Measurements from ENCODE around the gene LSM10.

Gene LSM10

DNA sequence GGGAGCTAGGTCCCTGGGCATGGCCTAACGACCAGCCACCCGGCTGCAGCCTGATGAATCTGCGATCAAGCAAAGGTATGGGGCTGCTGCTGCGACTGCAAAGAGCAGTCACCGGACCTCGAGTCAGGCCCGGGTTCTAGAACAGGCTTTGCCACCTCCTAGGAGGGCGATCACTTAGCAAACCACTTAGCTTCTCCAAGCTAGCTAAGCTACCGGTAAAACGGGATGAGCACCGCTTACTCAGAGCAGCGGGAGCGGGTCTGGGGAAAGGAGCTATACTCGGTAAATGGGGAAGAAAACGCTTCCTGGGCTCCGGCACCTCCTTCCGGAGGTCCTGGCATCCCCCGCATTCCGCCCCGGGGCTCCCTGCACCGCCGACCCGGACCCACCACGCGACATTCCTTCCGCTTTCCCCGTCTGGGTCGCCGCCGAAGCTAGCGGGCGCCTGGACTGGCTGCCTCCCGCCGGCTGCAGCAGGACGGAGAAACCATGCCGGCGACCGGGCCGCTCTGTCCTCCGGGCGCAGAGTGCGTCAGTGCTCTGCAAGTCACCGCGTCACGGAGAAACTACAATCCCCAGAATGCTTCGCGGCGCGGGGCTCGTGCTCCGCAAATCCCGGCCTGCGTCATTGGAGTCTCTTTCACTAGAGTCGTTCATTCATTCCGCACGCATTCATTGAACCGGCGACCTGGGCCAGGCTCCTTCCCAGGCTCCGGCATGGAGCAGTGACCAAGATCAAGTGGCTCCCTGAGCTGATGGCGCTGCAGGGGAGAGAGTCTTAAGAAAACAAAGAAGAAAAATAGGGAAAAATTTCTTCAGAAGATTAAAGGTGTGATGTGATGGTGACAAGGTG lies at the start of gene LSM10:
TSS of gene LSM10 (minus strand) at position 531 of the 853 bp plus-strand sequence. CDS start 3,779 bp downstream, outside the sequence.
- ATAC-seq (peak; percentile 87), DNase-seq (ENCODE audit: low spot score in 2 of 2) (peak; percentile 79 to 92)
- Mint-ChIP-seq H3K4me3 (peak within 1 kb of the TSS; percentile 98), H3K4me1 (peaks cover 41% of the 10 kb centered on the region), H3K36me3 (peaks cover 42% of the 10 kb centered on the region), H3K27ac (peak within 1 kb of the TSS; percentile 98), H3K9me3 (no peaks in the 10 kb centered on the region)

DNA sequence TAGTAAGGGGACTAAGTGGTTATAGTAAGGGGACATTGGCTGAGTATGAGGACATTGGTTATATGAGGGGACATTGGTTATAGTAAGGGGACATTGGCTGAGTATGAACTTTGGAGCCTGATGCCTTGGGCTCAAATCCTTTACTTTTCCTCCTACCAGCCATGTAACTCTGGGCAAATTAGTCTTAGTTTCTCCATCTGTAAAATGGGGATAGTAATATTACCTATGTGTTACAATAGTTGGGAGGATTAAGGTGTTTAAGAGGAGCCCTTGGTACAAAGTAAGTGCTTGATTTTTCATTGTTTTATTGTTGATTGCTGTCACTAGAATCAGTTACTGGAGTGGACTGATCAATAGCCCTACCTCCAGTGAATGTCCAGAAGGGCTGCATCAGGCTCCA lies 49.7 kb upstream of the LSM10 start:
- DNase-seq (ENCODE audit: low spot score in 2 of 2) (no peak), ATAC-seq (no peak)
- Mint-ChIP-seq H3K4me1 (peaks cover 18% of the 10 kb centered on the region), H3K4me3 (no peak overlapping the region), H3K9me3 (no peaks in the 10 kb centered on the region), H3K36me3 (peaks cover 10% of the 10 kb centered on the region), H3K27ac (no peak overlapping the region)

DNA sequence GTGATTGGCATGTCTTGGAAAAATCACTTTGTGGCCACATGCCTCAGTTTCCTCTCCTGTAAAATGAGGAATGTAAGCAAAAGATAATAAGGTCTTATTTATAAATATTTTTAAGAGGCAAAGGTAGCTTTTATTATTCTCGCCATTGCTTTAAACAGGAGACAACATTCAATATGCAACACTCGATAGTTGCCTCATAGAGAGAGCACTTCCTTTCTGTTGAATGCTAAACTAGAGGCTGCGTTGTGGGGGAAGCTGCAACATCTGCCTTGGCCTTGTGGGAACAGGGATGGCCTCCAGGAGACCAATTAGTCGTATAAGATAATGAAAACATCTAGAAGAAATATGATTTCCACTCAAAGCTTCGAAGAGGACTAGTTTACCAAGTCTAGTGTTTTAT lies 49.0 kb upstream of the LSM10 start:
- H3K9me3 Mint-ChIP-seq = no peaks in the 10 kb centered on the region
- peaks cover 10% of the 10 kb centered on the region for H3K36me3 Mint-ChIP-seq
- no peak overlapping the region for H3K4me3 Mint-ChIP-seq
- peaks cover 14% of the 10 kb centered on the region for H3K4me1 Mint-ChIP-seq
- ATAC-seq = no peak
- H3K27ac Mint-ChIP-seq = no peak overlapping the region
- no peak for DNase-seq (ENCODE audit: low spot score in 2 of 2)

GRCh38 chr1:36446271-36446670 lies 48.6 kb upstream of the LSM10 start:
- H3K27ac Mint-ChIP-seq = no peak overlapping the region
- ATAC-seq = no peak

GRCh38 chr1:36443297-36443696 lies 45.6 kb upstream of the LSM10 start:
- no peaks in the 10 kb centered on the region for H3K9me3 Mint-ChIP-seq
- no peaks in the 10 kb centered on the region for H3K36me3 Mint-ChIP-seq
- no peaks in the 10 kb centered on the region for H3K4me1 Mint-ChIP-seq
- ATAC-seq = no peak
- no peak for DNase-seq (ENCODE audit: low spot score in 2 of 2)
- H3K27ac Mint-ChIP-seq = no peak overlapping the region
- H3K4me3 Mint-ChIP-seq = no peak overlapping the region

More at GRCh38 chr1:36446271-36446670, 48.6 kb upstream of the LSM10 start:
- no peak overlapping the region for H3K4me3 Mint-ChIP-seq
- peaks cover 9% of the 10 kb centered on the region for H3K4me1 Mint-ChIP-seq
- DNase-seq (ENCODE audit: low spot score in 2 of 2) = no peak
- H3K36me3 Mint-ChIP-seq = peaks cover 10% of the 10 kb centered on the region
- no peaks in the 10 kb centered on the region for H3K9me3 Mint-ChIP-seq

DNA sequence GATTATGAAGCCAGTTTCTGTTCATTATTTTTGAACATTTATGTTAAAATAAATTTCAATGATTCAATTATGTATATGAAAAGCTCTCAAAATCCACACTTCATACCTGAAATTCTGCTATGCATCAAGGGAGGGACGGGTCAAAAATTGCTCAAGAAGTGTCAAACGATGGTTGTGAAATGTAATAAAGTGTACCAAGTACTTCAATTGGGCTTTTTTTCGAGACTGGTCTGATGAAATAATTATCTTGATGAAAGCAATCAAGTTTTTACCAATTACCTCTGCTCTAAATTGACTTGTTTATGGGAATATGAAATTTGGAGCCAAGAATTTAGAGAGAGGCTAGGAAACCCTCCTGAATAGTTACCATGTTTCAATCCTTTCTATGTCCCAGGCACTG lies 44.6 kb upstream of the LSM10 start:
- no peak for DNase-seq (ENCODE audit: low spot score in 2 of 2)
- Mint-ChIP-seq H3K36me3 (no peaks in the 10 kb centered on the region), H3K27ac (no peak overlapping the region), H3K4me1 (no peaks in the 10 kb centered on the region), H3K4me3 (no peak overlapping the region), H3K9me3 (no peaks in the 10 kb centered on the region)
- no peak for ATAC-seq

GRCh38 chr1:36440646-36441045 lies 42.9 kb upstream of the LSM10 start:
- Mint-ChIP-seq H3K36me3 (no peaks in the 10 kb centered on the region), H3K4me3 (no peak overlapping the region), H3K9me3 (no peaks in the 10 kb centered on the region), H3K4me1 (no peaks in the 10 kb centered on the region), H3K27ac (no peak overlapping the region)
- no peak for ATAC-seq
- no peak for DNase-seq (ENCODE audit: low spot score in 2 of 2)

DNA sequence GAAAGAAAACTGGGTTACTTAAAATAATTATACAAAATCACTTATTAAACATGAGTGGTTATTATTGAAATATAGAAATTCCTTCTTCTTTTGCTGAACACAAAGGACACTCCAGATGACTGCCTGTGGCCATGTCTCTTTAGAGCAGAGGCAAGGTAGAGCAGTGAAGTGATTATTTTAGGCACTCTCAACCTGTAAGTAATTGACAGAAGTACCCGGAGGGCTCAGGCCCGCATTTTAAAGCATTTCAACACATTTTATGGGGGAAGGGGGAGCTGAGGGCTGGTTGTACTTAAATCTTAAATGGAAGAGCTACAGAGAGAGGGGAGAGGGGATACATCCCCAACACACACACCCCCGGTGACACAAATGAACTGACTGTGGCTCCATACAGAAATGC lies 42.3 kb upstream of the LSM10 start:
- ATAC-seq = no peak
- H3K4me3 Mint-ChIP-seq = no peak overlapping the region
- no peaks in the 10 kb centered on the region for H3K36me3 Mint-ChIP-seq
- no peaks in the 10 kb centered on the region for H3K4me1 Mint-ChIP-seq
- H3K9me3 Mint-ChIP-seq = no peaks in the 10 kb centered on the region
- H3K27ac Mint-ChIP-seq = no peak overlapping the region
- DNase-seq (ENCODE audit: low spot score in 2 of 2) = no peak

DNA sequence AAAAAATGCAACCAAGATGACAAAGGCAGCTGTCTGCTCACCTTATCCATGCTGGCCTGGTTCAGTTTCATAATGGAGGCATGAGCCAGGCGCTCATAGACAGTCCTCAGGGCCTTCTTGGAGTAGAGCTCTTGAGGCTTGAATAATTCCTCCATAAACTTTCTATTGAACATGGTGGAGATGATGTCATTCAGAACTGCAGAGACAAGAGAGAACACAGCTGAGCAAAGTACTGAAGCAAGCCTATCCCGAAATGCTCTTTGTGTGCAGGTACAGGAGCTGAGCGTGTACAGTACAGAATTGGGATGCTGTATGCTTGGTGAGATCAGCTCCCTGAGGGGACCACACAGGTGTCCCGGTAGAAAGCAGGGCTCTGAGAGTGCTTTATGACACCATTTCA lies 41.0 kb upstream of the LSM10 start:
- Mint-ChIP-seq H3K4me1 (no peaks in the 10 kb centered on the region), H3K36me3 (no peaks in the 10 kb centered on the region), H3K27ac (no peak overlapping the region), H3K9me3 (no peaks in the 10 kb centered on the region), H3K4me3 (no peak overlapping the region)
- ATAC-seq = no peak
- no peak for DNase-seq (ENCODE audit: low spot score in 2 of 2)

DNA sequence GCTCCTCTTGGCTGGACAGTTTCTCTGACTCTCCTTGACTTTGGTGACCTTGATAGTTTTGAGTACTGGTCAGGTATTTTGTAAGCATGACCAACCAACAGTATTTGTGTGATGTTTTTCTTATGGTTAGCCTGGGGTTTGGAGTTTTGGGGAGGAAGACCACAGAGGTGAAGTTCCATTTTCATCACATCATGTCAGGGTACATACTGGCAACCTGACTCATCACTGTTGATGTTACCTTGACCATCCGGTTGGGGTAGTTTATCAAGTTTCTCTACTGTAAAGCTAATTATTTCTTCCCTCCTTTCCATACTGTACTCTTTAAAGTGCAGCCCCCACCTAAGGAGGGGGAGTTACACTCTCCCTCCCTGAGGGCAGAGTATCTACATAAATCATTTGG lies 39.1 kb upstream of the LSM10 start:
- DNase-seq (ENCODE audit: low spot score in 2 of 2) (no peak), ATAC-seq (no peak)
- Mint-ChIP-seq H3K36me3 (no peaks in the 10 kb centered on the region), H3K9me3 (no peaks in the 10 kb centered on the region), H3K4me3 (no peak overlapping the region), H3K4me1 (no peaks in the 10 kb centered on the region), H3K27ac (no peak overlapping the region)

DNA sequence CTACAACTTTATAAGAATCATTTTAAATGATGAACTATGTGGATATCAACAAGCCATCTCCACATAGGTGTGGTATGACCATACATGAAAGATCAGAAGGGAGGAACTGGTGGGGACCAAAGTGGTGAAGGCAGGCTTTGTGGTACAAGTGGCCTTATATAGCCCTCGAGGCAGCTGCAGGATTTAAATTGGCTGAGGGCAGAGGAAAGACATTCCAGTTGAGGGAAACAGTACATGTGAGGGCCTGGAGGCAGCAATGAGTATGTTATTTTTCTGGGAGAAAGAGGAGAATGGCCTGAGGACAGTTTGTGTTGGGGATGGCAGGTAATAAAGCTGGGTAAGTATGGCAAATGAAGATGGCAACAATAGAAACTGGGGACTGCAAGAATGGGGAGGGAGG lies 35.4 kb upstream of the LSM10 start:
- no peak overlapping the region for H3K27ac Mint-ChIP-seq
- H3K36me3 Mint-ChIP-seq = no peaks in the 10 kb centered on the region
- H3K4me3 Mint-ChIP-seq = no peak overlapping the region
- no peaks in the 10 kb centered on the region for H3K4me1 Mint-ChIP-seq
- no peaks in the 10 kb centered on the region for H3K9me3 Mint-ChIP-seq
- DNase-seq (ENCODE audit: low spot score in 2 of 2) (no peak), ATAC-seq (no peak)

DNA sequence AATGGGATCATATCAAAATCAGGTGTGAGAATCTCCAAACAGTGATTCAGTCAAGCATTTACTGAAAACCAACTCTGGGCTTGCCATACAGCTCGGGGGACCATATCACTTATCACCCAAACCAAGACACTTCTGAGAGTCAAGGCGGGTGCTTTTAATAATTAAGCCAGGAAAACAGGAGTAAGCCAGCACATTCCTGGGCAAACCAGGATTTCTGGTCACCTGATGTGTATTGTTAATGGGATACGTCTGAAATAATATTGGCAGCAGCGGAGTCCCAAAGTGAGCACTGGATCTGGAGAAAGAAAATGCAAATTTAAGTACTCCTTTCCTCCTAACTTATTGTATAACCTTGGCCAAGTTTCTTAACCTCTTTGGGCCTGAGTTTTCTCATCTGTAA lies 34.9 kb upstream of the LSM10 start:
- Mint-ChIP-seq H3K4me3 (no peak overlapping the region), H3K9me3 (no peaks in the 10 kb centered on the region), H3K27ac (no peak overlapping the region), H3K36me3 (no peaks in the 10 kb centered on the region), H3K4me1 (no peaks in the 10 kb centered on the region)
- ATAC-seq (no peak), DNase-seq (ENCODE audit: low spot score in 2 of 2) (no peak)

DNA sequence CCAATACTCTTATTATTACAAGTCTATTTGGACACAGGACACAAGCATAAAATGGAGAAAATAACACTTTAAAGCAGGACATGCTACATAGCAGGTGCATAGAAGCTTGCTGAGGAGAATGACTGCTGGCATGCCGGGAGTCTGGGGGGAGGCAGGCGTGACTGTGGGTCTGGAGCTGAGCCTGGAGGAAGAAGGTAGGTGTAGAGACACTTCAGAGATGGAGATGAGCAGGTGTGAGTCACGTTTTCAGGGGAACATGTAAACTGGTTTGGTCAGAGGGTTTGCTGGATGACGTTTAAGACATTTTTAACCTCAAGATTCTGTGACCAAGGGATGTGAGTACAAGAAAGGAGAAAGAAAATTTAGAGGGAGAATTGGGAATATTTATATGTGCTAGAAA lies 28.1 kb upstream of the LSM10 start:
- DNase-seq (ENCODE audit: low spot score in 2 of 2) (no peak), ATAC-seq (peak; percentile 82)
- Mint-ChIP-seq H3K4me3 (no peak overlapping the region), H3K36me3 (no peaks in the 10 kb centered on the region), H3K4me1 (peaks cover 19% of the 10 kb centered on the region), H3K9me3 (no peaks in the 10 kb centered on the region), H3K27ac (no peak overlapping the region)

DNA sequence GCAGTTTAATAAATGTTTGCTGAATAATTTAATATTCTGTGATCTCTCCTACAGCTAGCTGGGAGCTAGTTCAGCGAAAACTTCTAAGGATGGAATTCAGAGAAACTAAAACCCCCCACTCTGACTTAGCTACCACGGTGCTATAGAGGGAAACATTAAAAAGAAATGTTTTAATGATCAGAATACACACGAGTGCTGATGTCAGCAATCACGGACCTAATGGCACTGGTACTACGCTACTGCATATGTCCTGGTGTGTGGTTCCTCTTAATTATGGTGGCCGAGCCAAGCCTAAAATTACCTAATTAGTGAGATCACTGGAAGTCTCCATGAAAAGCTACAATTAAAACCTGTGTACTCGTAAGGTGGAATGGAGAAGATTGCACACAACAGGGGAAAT lies 23.9 kb upstream of the LSM10 start:
- Mint-ChIP-seq H3K9me3 (no peaks in the 10 kb centered on the region), H3K4me3 (no peak overlapping the region), H3K4me1 (peaks cover 25% of the 10 kb centered on the region), H3K36me3 (no peaks in the 10 kb centered on the region), H3K27ac (peak overlapping the region; percentile 91)
- DNase-seq (ENCODE audit: low spot score in 2 of 2) (no peak), ATAC-seq (no peak)

- Mint-ChIP-seq H3K4me3 (no peak overlapping the region), H3K4me1 (peaks cover 18% of the 10 kb centered on the region), H3K36me3 (no peaks in the 10 kb centered on the region), H3K27ac (peak overlapping the region; percentile 91), H3K9me3 (no peaks in the 10 kb centered on the region)
- peak; percentile 95 to 98 for DNase-seq (ENCODE audit: low spot score in 2 of 2)
- peak; percentile 95 for ATAC-seq
Observed at GRCh38 chr1:36420836-36421317, 23.2 kb upstream of the LSM10 start.

DNA sequence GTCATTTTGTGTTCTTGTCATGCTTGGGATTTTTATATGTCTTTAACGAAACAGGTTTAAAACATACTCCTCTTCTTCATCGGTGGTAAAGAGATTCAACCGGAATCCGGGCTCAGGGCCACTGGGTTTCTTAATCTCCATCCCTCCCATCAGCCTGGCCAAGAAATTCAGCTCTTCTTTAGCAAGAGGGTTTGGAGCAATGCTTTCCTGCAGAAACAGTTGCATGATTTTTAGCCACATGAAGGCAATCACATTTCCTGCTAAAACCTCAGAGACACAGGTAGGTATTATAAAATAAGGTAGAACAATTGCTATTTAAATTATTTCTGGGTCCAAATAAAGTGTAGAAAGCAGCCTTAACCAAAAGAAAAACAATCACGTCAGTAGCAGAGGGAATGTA lies 22.7 kb upstream of the LSM10 start:
- H3K36me3 Mint-ChIP-seq = no peaks in the 10 kb centered on the region
- DNase-seq (ENCODE audit: low spot score in 2 of 2) (no peak), ATAC-seq (no peak)
- H3K27ac Mint-ChIP-seq = peak overlapping the region; percentile 91
- no peaks in the 10 kb centered on the region for H3K9me3 Mint-ChIP-seq
- H3K4me1 Mint-ChIP-seq = peaks cover 14% of the 10 kb centered on the region
- H3K4me3 Mint-ChIP-seq = no peak overlapping the region
